HepG2 (cell line): ENCODE data around the gene CLPX. TPM values are rescaled to one million over a fixed set of nuclear protein-coding genes. Genes with fewer than 3 reads are reported as not detected.

Source experiments
- ARID2 ChIP-seq: sonication (generic); formaldehyde crosslinking; IDR thresholded peaks from 2 replicates; pipeline ENCODE4 v1.8.1; 2022; ENCODE audit warnings: mild to moderate bottlenecking, missing genetic modification reagents, borderline replicate concordance
- FOXO1 ChIP-seq: sonication (generic); formaldehyde crosslinking; IDR thresholded peaks from 2 replicates; pipeline ENCODE4 v1.4.0; 2020; ENCODE audit warnings: missing genetic modification reagents
- HDAC2 ChIP-seq: sonication (generic); formaldehyde crosslinking; IDR thresholded peaks from 2 replicates; pipeline ENCODE4 v1.4.0; 2020; ENCODE audit warnings: missing genetic modification reagents
- KAT2B ChIP-seq: fragments of 150-350 bp; IDR thresholded peaks from 2 replicates; pipeline ENCODE4 v1.6.1; 2014; ENCODE audit warnings: low read depth, low read length, borderline replicate concordance
- MBNL3 ChIP-seq: fragments of 250-450 bp; sonication (Bioruptor Pico); conservative IDR thresholded peaks from 2 replicates; pipeline ENCODE4 v1.8.0; 2022; ENCODE audit warnings: mild to moderate bottlenecking, inconsistent platforms
- MXD4 ChIP-seq: IDR thresholded peaks from 2 replicates; pipeline ENCODE4 v1.6.1; 2016; ENCODE audit warnings: mild to moderate bottlenecking, missing biosample characterization, missing genetic modification reagents
- NFYC ChIP-seq: IDR thresholded peaks from 2 replicates; pipeline ENCODE4 v1.6.1; 2016; ENCODE audit warnings: missing genetic modification reagents, missing compliant biosample characterization
- NR2C2 ChIP-seq: sonication (generic); formaldehyde crosslinking; IDR thresholded peaks from 2 replicates; pipeline ENCODE4 v1.4.0; 2020; ENCODE audit warnings: missing genetic modification reagents, mild to moderate bottlenecking, moderate library complexity, borderline replicate concordance
- RORA ChIP-seq: sonication (generic); formaldehyde crosslinking; IDR thresholded peaks from 2 replicates; pipeline ENCODE4 v1.5.0; 2020; ENCODE audit warnings: mild to moderate bottlenecking, missing genetic modification reagents, moderate library complexity
- SMAD3 ChIP-seq: sonication (generic); formaldehyde crosslinking; IDR thresholded peaks from 2 replicates; pipeline ENCODE4 v1.4.0; 2020; ENCODE audit warnings: missing genetic modification reagents
- SNAPC2 ChIP-seq: sonication (generic); formaldehyde crosslinking; IDR thresholded peaks from 2 replicates; pipeline ENCODE4 v1.8.1; 2022; ENCODE audit warnings: mild to moderate bottlenecking, missing genetic modification reagents
- TAF1 ChIP-seq: sonication (generic); formaldehyde crosslinking; IDR thresholded peaks from 2 replicates; pipeline ENCODE4 v1.4.0; 2020; ENCODE audit warnings: missing genetic modification reagents
- TRIM24 ChIP-seq: sonication (generic); formaldehyde crosslinking; IDR thresholded peaks from 2 replicates; pipeline ENCODE4 v1.8.0; 2022; ENCODE audit warnings: mild to moderate bottlenecking, missing genetic modification reagents
- ZFP90 ChIP-seq: sonication (generic); formaldehyde crosslinking; IDR thresholded peaks from 2 replicates; pipeline ENCODE4 v1.8.0; 2022; ENCODE audit warnings: missing genetic modification reagents, mild to moderate bottlenecking, inconsistent platforms, borderline replicate concordance
- ZNF230 ChIP-seq: sonication (generic); formaldehyde crosslinking; IDR thresholded peaks from 2 replicates; pipeline ENCODE4 v1.4.0; 2020; ENCODE audit warnings: mild to moderate bottlenecking, missing genetic modification reagents
- ZNF382 ChIP-seq: sonication (generic); formaldehyde crosslinking; IDR thresholded peaks from 2 replicates; pipeline ENCODE4 v1.5.0; 2020; ENCODE audit warnings: missing genetic modification reagents, mild to moderate bottlenecking, borderline replicate concordance
- ZNF432 ChIP-seq: sonication (generic); formaldehyde crosslinking; IDR thresholded peaks from 2 replicates; pipeline ENCODE4 v1.5.0; 2020; ENCODE audit warnings: missing genetic modification reagents, mild to moderate bottlenecking, borderline replicate concordance
- ZNF446 ChIP-seq: sonication (generic); formaldehyde crosslinking; IDR thresholded peaks from 2 replicates; pipeline ENCODE4 v1.5.0; 2020; ENCODE audit warnings: mild to moderate bottlenecking, missing genetic modification reagents
- ZNF724P ChIP-seq: sonication (generic); formaldehyde crosslinking; IDR thresholded peaks from 2 replicates; pipeline ENCODE4 v1.8.0; 2022; ENCODE audit warnings: missing genetic modification reagents, borderline replicate concordance
- ZNF773 ChIP-seq: sonication (generic); formaldehyde crosslinking; IDR thresholded peaks from 2 replicates; pipeline ENCODE4 v1.4.0; 2020; ENCODE audit warnings: missing genetic modification reagents, borderline replicate concordance
- ZNF879 ChIP-seq: sonication (generic); formaldehyde crosslinking; IDR thresholded peaks from 2 replicates; pipeline ENCODE4 v1.8.1; 2023; ENCODE audit warnings: missing genetic modification reagents
- polyA plus RNA-seq, 8 experiments: library from polyadenylated mRNA; depleted of rRNA in 3 of 8; stranded (reverse) in 7 of 8; unstranded in 1 of 8; fragments of >200 nt; fragmentation: Illumina TruSeq in 4 of 8; extraction: Trizol in 4 of 8; gene quantifications; 2 replicates each; pipeline versions ENCODE4 v1.2.1 to v1.2.3, GENCODE V29; 2011 to 2016; ENCODE audit warnings: low read depth in 4 of 8, missing spikeins in 1 of 8, mixed read lengths in 1 of 8; ENCODE audit not compliant: insufficient read depth in 1 of 8
- total RNA-seq, 5 experiments: library from RNA; depleted of rRNA; stranded (reverse); fragments of >200 nt; fragmentation: Illumina TruSeq; extraction: Trizol; gene quantifications; 2 replicates each; pipeline ENCODE4 v1.2.3, GENCODE V29; 2016; ENCODE audit warnings: low read depth in 1 of 5
- TF ChIP-seq, protein P1 (sequence below): sonication (generic); formaldehyde crosslinking; IDR thresholded peaks from 2 replicates; pipeline ENCODE4 v1.4.0; 2020; ENCODE audit warnings: mild to moderate bottlenecking, missing genetic modification reagents
- TF ChIP-seq, protein P2 (sequence below): sonication (generic); formaldehyde crosslinking; IDR thresholded peaks from 2 replicates; pipeline ENCODE4 v1.4.0; 2020; ENCODE audit warnings: missing genetic modification reagents, borderline replicate concordance
- TF ChIP-seq, protein P3 (sequence below): sonication (generic); formaldehyde crosslinking; IDR thresholded peaks from 2 replicates; pipeline ENCODE4 v1.4.0; 2020; ENCODE audit warnings: missing genetic modification reagents, mild to moderate bottlenecking, borderline replicate concordance

Gene CLPX
- total and polyA plus RNA-seq, 2 of the 13 experiments (the other 11 are each of a cell fraction or from before 2014, with no cell fraction given), result 33.9 to 61.3 TPM

DNA sequence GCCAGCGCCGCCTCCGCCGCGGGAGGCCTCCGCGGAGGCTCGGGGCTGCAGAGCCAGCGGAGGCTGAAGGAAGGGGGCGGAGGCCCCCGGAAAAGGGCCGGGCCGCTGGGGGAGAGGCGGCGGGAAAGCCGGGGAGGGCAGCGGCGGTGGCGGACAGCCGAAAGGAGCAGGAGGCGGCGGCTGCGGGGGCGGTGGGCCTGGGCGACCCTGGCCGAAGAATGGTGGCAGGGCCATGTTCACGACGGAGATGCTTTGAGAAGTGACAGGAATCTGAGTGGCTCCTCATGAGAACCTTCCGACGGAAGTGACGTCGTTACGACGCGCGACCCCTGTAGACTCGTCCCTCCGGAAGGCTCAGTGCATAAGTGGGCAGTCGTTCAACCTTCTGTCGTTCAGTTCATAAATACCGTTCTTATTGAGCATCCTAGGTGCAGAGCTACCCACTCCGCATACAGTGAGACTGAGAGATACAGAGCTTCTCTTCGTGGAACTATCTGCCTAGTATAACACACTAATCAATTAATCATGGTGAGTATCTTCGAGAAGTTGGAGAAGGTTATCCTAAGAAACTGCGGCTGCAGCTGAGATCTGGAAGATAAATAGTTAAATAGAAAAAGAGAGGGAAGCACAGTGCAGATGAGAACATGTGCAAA lies 51.5 kb downstream of the CLPX start, which contains the start of gene PDCD7 (continued):
- TF ChIP-seq ZNF879 (CRISPR knock-in tag), result no peak
- TF ChIP-seq ARID2 (CRISPR knock-in tag), result 0 out of 2 replicates have a peak, but pooled peaks have one; percentile 8
- TF ChIP-seq ZNF446, result peak; percentile 38; the same call in 1 of the 2 replicates
- TF ChIP-seq KAT2B, result no peak
- TF ChIP-seq ZNF382 (CRISPR knock-in tag), result no peak
- no peak for TF ChIP-seq FOXO1 (CRISPR knock-in tag)
- TF ChIP-seq SMAD3 (CRISPR knock-in tag), result 0 out of 2 replicates have a peak, but pooled peaks have one; percentile 59
- no peak for TF ChIP-seq RORA (CRISPR knock-in tag)
- TF ChIP-seq, protein P1, sequence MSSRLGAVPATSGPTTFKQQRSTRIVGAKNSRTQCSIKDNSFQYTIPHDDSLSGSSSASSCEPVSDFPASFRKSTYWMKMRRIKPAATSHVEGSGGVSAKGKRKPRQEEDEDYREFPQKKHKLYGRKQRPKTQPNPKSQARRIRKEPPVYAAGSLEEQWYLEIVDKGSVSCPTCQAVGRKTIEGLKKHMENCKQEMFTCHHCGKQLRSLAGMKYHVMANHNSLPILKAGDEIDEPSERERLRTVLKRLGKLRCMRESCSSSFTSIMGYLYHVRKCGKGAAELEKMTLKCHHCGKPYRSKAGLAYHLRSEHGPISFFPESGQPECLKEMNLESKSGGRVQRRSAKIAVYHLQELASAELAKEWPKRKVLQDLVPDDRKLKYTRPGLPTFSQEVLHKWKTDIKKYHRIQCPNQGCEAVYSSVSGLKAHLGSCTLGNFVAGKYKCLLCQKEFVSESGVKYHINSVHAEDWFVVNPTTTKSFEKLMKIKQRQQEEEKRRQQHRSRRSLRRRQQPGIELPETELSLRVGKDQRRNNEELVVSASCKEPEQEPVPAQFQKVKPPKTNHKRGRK, result no peak
- TF ChIP-seq ZNF724P (CRISPR knock-in tag), result no peak
- no peak for TF ChIP-seq ZNF432 (CRISPR knock-in tag)
- TF ChIP-seq TRIM24 (CRISPR knock-in tag), result no peak
- TF ChIP-seq NR2C2 (CRISPR knock-in tag), result peak; percentile 95
- TF ChIP-seq, protein P2, sequence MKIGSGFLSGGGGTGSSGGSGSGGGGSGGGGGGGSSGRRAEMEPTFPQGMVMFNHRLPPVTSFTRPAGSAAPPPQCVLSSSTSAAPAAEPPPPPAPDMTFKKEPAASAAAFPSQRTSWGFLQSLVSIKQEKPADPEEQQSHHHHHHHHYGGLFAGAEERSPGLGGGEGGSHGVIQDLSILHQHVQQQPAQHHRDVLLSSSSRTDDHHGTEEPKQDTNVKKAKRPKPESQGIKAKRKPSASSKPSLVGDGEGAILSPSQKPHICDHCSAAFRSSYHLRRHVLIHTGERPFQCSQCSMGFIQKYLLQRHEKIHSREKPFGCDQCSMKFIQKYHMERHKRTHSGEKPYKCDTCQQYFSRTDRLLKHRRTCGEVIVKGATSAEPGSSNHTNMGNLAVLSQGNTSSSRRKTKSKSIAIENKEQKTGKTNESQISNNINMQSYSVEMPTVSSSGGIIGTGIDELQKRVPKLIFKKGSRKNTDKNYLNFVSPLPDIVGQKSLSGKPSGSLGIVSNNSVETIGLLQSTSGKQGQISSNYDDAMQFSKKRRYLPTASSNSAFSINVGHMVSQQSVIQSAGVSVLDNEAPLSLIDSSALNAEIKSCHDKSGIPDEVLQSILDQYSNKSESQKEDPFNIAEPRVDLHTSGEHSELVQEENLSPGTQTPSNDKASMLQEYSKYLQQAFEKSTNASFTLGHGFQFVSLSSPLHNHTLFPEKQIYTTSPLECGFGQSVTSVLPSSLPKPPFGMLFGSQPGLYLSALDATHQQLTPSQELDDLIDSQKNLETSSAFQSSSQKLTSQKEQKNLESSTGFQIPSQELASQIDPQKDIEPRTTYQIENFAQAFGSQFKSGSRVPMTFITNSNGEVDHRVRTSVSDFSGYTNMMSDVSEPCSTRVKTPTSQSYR, result peak; percentile 13; the same call in 1 of the 2 replicates
- peak; percentile 67 for TF ChIP-seq MXD4 (CRISPR knock-in tag)
- peak; percentile 89 for TF ChIP-seq TAF1 (CRISPR knock-in tag)
- TF ChIP-seq ZFP90 (CRISPR knock-in tag), result no peak
- no peak for TF ChIP-seq ZNF230 (CRISPR knock-in tag)
- TF ChIP-seq ZNF773, result no peak
- TF ChIP-seq HDAC2 (CRISPR knock-in tag), result peak; percentile 89
- TF ChIP-seq, protein P3, sequence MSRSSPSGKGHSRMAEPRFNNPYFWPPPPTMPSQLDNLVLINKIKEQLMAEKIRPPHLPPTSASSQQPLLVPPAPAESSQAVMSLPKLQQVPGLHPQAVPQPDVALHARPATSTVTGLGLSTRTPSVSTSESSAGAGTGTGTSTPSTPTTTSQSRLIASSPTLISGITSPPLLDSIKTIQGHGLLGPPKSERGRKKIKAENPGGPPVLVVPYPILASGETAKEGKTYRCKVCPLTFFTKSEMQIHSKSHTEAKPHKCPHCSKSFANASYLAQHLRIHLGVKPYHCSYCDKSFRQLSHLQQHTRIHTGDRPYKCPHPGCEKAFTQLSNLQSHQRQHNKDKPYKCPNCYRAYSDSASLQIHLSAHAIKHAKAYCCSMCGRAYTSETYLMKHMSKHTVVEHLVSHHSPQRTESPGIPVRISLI, result no peak
- TF ChIP-seq MBNL3, result no peak
- TF ChIP-seq SNAPC2 (CRISPR knock-in tag), result 0 out of 2 replicates have a peak, but pooled peaks have one; percentile 23
- peak; percentile 58; the same call in 1 of the 2 replicates for TF ChIP-seq NFYC
